ENCODE measurements around the gene RPH3AL. TPM values are rescaled to one million over a fixed set of nuclear protein-coding genes. Genes with fewer than 3 reads are reported as not detected.
"Not testable (repeated sequence)": the region's sequence is repeated elsewhere in the genome, so short reads cannot be mapped to it uniquely, and the experiment has no call there.

RPH3AL gene
- total RNA-seq, 2 experiments from 2014 or later: 2.4 to 2.8 TPM

GRCh38 chr17:373613-374230, 21.1 kb upstream of the RPH3AL start:
- Histone ChIP-seq H3K4me1 (ENCODE audit: insufficient read depth, low read length) (no peaks in the 10 kb centered on the region), H3K27me3 (ENCODE audit: control insufficient read depth in 1 of 2, insufficient read depth in 2 of 2, low read length in 2 of 2) (no peaks in the 10 kb centered on the region), H3K36me3 (ENCODE audit: insufficient read depth, low read length) (peaks cover 2% of the 10 kb centered on the region), H3K4me3 (ENCODE audit: low read length) (no peak overlapping the region), H3K9me3 (ENCODE audit: control insufficient read depth in 1 of 2, insufficient read depth in 1 of 2, low read length in 2 of 2) (no peaks in the 10 kb centered on the region), H3K27ac (ENCODE audit: low read depth in 1 of 2, low read length in 2 of 2) (no peak overlapping the region)
- ATAC-seq (ENCODE audit: poor library complexity) (no peak), DNase-seq (no peak)
- no peaks in the 10 kb centered on the region for H3K4me1 Mint-ChIP-seq (ENCODE audit: low read depth)
- no peaks in the 10 kb centered on the region for H3K27me3 Mint-ChIP-seq
- no peak for TF ChIP-seq CTCF (IDR thresholded peaks at IDR 0.05)
- ChIA-PET CTCF (no interaction called here), POLR2A (no interaction called here)
- H3K27ac Mint-ChIP-seq: no peak overlapping the region
- peaks cover 5% of the 10 kb centered on the region for H3K36me3 Mint-ChIP-seq (ENCODE audit: low read depth)
- H3K4me3 Mint-ChIP-seq: no peak overlapping the region
- intact Hi-C loops (cut with DNase I, micrococcal nuclease): no loop called here
- no peaks in the 10 kb centered on the region for H3K9me3 Mint-ChIP-seq

- H3K4me1 ChIP-seq (ENCODE audit: insufficient read depth, low read length): no peaks in the 10 kb centered on the region
- H3K4me3 Mint-ChIP-seq: no peak overlapping the region
- H3K27me3 ChIP-seq (ENCODE audit: control insufficient read depth in 1 of 2, insufficient read depth in 2 of 2, low read length in 2 of 2): no peaks in the 10 kb centered on the region
- ChIA-PET POLR2A (no interaction called here), CTCF (no interaction called here)
- peaks cover 0 to 4% of the 10 kb centered on the region in 2 experiments for H3K9me3 ChIP-seq (ENCODE audit: control insufficient read depth in 1 of 2, insufficient read depth in 1 of 2, low read length in 2 of 2)
- intact Hi-C loops (cut with DNase I, micrococcal nuclease): no loop called here
- no peak overlapping the region for H3K27ac ChIP-seq (ENCODE audit: low read depth in 1 of 2, low read length in 2 of 2)
- no peak for DNase-seq
- H3K9me3 Mint-ChIP-seq: peaks cover 3% of the 10 kb centered on the region
- TF ChIP-seq CTCF (IDR thresholded peaks at IDR 0.05): no peak
- peaks cover 2% of the 10 kb centered on the region for H3K36me3 ChIP-seq (ENCODE audit: insufficient read depth, low read length)
- no peak for ATAC-seq (ENCODE audit: poor library complexity)
- H3K4me1 Mint-ChIP-seq (ENCODE audit: low read depth): no peaks in the 10 kb centered on the region
- peaks cover 5% of the 10 kb centered on the region for H3K36me3 Mint-ChIP-seq (ENCODE audit: low read depth)
- no peak overlapping the region for H3K27ac Mint-ChIP-seq
- no peaks in the 10 kb centered on the region for H3K27me3 Mint-ChIP-seq
- no peak overlapping the region for H3K4me3 ChIP-seq (ENCODE audit: low read length)
Measured at GRCh38 chr17:372157-373152, 19.8 kb upstream of the RPH3AL start.

- CTCF ChIA-PET: interaction anchor here (0.5 kb wide), 1 partner anchor 613 kb away, joined by 4 read pairs; no protein-coding TSS in a partner anchor
- no peaks in the 10 kb centered on the region for H3K27me3 Mint-ChIP-seq
- H3K4me3 Mint-ChIP-seq: no peak overlapping the region
- intact Hi-C loops (cut with DNase I, micrococcal nuclease): no loop called here
- Histone ChIP-seq H3K27ac (ENCODE audit: low read depth in 1 of 2, low read length in 2 of 2) (no peak overlapping the region), H3K4me1 (ENCODE audit: insufficient read depth, low read length) (peaks cover 5% of the 10 kb centered on the region), H3K4me3 (ENCODE audit: low read length) (no peak overlapping the region), H3K36me3 (ENCODE audit: insufficient read depth, low read length) (peaks cover 2% of the 10 kb centered on the region), H3K27me3 (ENCODE audit: control insufficient read depth in 1 of 2, insufficient read depth in 2 of 2, low read length in 2 of 2) (no peaks in the 10 kb centered on the region), H3K9me3 (ENCODE audit: control insufficient read depth in 1 of 2, insufficient read depth in 1 of 2, low read length in 2 of 2) (peaks cover 0 to 5% of the 10 kb centered on the region in 2 experiments)
- DNase-seq (no peak), ATAC-seq (ENCODE audit: poor library complexity) (no peak)
- no peaks in the 10 kb centered on the region for H3K4me1 Mint-ChIP-seq (ENCODE audit: low read depth)
- peaks cover 5% of the 10 kb centered on the region for H3K36me3 Mint-ChIP-seq (ENCODE audit: low read depth)
- H3K27ac Mint-ChIP-seq: no peak overlapping the region
- no peak for TF ChIP-seq CTCF (IDR thresholded peaks at IDR 0.05)
- POLR2A ChIA-PET: no interaction called here
- peaks cover 3% of the 10 kb centered on the region for H3K9me3 Mint-ChIP-seq
Measured at GRCh38 chr17:371583-371982, 19.0 kb upstream of the RPH3AL start.

GRCh38 chr17:367656-368055, 15.0 kb upstream of the RPH3AL start:
- POLR2A ChIA-PET; H3K36me3 ChIP-seq (ENCODE audit: insufficient read depth, low read length); H3K36me3 Mint-ChIP-seq (ENCODE audit: low read depth); H3K27me3 Mint-ChIP-seq; H3K4me1 Mint-ChIP-seq (ENCODE audit: low read depth); H3K4me3 Mint-ChIP-seq; CTCF ChIA-PET; H3K27ac Mint-ChIP-seq; H3K27me3 ChIP-seq (ENCODE audit: control insufficient read depth in 1 of 2, insufficient read depth in 2 of 2, low read length in 2 of 2); ATAC-seq (ENCODE audit: poor library complexity); H3K27ac ChIP-seq (ENCODE audit: low read depth in 1 of 2, low read length in 2 of 2); intact Hi-C loops (cut with DNase I, micrococcal nuclease); H3K9me3 Mint-ChIP-seq; H3K4me3 ChIP-seq (ENCODE audit: low read length); DNase-seq: not testable (repeated sequence)
- Histone ChIP-seq H3K4me1 (ENCODE audit: insufficient read depth, low read length) (peaks cover 15% of the 10 kb centered on the region), H3K9me3 (ENCODE audit: control insufficient read depth in 1 of 2, insufficient read depth in 1 of 2, low read length in 2 of 2) (peaks cover 0 to 11% of the 10 kb centered on the region in 2 experiments)
